Stimulated activated CD4-positive, alpha-beta T cell treated with anti-CD3 and anti-CD28 coated beads, Interleukin-4, amount 100 ng/mL, for 1 hour (primary cell): ENCODE results near the gene XRCC4.
"Not testable (repeated sequence)": the region's sequence is repeated elsewhere in the genome, so short reads cannot be mapped to it uniquely, and the experiment has no call there.

Source experiments
- DNase-seq: peaks from one replicate; pipeline ENCODE4 v3.0.0-alpha.2; 2020

Gene XRCC4

GRCh38 chr5:83283761-83284160, 206.4 kb downstream of the XRCC4 start:
- no peak for DNase-seq

- no peak for DNase-seq
Observed at GRCh38 chr5:83285661-83286398, 208.5 kb downstream of the XRCC4 start.

DNA sequence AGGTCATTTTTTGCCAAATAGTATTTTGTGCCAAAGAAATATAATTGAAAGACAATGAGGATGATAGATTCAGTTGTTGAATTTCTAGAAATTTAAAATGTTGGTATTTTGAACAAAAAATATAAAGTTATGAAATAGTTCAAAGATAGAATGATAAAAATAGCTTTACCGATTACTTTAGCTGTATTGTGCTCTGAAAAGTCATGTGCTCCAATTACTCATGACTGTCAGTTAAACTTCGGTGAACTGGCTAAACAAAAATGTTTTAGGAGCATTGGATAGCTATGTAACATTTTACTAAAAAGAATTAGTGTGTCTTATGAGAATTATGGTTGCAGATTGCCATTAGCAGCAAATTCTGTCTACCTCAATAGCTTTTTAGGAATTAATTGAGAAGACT, 216.9 kb downstream of the XRCC4 start:
- no peak for DNase-seq

GRCh38 chr5:83299353-83299752, 222.0 kb downstream of the XRCC4 start:
- no peak for DNase-seq

DNA sequence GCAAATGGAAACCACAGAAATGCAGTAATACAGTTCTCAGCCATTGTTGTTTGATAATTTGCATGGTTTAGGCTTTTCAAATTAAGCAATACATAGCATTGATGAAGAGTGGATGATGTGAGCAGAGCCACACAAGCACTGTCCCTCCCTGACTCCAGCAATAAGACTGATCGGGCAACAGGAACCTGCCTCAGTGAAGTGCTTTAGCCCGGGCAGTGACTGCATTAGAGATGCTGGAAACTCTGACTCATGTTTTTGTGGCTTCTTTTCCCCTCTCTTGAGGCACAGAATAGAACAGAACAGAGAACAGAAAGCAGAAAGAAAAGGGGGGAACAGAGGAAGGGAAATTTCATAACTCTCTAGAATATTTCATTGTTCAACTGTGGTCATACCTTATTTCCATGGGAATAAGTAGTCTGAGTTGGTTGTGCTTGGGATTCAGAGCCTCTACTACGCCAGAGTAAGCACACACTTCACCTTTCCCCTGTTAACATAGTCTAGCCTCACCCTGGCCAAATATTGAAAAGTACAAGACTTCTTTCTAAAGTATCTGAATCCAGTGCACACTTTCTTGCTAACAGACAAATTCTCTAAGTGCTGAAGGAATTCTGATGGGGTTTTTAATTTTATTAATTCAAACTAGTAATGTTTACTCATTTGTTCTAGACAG, 229.4 kb downstream of the XRCC4 start:
- DNase-seq: no peak

DNA sequence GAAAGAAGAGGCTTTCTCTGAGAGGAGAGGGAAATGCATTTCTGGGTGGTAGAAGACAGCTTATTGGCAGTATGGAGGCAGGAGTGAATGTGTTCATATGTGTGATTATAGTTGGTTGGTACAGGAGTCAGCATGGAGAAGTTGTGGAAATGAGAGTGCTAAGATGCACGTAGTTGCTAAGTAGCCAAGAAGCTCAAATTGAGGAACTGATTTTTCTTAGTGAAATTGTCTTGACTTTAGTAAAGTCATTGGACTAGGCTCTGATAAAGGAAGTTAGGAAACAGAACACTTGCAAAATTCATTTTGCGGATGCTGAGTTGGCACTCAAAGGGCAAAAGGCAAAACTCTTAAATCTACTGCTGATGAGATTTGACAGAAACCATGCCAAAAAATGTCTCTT, 235.3 kb downstream of the XRCC4 start:
- no peak for DNase-seq

DNA sequence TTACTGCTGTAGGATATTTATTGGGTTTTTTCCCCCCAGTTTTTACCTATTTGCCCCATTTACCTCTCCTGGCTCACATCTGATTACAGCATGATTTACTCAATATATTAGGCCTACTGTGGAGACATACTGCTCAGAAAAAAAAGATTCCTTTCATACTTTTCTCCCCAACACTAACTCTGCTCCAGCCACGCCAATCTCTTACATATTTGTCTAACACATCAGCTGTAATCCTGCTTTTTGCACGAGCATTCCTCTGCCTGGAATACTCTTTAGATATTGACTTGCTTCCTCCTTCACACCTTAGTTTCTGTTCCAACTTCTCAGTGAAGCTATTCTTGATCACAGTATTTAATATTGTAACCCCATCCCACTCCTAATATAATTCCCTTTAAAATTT, 236.1 kb downstream of the XRCC4 start:
- no peak for DNase-seq

GRCh38 chr5:83321483-83322055, 244.2 kb downstream of the XRCC4 start:
- no peak for DNase-seq

DNA sequence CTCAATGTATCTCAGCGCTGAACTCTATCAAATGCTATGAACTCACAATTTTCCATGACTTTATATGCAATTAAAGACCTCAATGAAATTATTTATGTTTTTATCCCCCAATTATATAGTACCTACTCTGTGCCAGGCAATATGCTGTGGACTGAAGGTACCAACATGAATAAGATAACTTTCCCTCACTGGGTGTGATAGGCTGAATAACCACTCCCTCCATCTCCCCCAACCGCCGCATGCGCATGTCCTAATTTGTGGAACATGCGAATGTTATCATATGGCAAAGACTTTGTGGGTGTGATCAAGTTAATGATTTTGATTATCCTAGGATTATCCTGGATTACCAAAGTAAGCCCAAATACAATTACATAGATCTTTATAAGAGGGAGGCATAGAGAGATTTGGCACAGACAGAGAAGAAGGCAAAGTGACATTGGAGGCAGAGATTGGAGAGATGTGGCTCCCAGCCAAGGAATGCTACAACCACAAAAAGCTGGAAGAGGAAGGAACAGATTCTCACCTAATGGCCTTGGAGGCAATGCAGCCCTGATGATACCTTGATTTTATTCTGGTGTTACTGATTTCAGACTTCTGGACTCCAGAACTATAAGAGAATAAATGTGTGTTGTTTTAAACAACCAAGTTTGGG, 245.1 kb downstream of the XRCC4 start:
- no peak for DNase-seq

- no peak for DNase-seq
Observed at GRCh38 chr5:83323557-83324180, 246.3 kb downstream of the XRCC4 start.

GRCh38 chr5:83331842-83332241, 254.5 kb downstream of the XRCC4 start:
- no peak for DNase-seq

- DNase-seq: no peak
Observed at GRCh38 chr5:83337453-83338035, 260.2 kb downstream of the XRCC4 start.

- no peak for DNase-seq
Observed at GRCh38 chr5:83340511-83340918, 263.2 kb downstream of the XRCC4 start.

DNA sequence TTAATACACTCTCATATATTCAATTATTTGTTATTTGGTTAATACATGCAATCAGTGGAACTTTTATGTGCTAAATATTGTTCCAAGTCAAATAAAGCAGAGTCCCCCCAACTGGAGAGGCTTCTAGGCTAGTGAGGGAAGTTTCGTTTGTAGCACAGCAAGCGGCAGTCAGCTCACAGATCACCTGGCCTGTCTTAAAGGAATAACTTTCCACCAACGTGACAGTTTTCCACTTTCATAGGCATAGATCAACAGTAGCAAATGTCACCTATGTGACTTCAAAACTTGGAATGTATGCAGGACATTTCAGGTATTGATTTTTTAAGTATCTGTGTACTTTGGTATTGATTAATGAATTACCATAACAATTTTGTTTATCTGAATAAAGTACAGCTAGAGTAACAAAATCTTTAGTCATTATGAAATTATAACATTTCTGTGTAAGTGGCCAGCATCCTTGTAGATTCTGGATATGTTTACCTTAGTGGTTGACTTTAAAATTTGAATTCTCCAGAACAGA, 264.5 kb downstream of the XRCC4 start:
- DNase-seq: no peak

GRCh38 chr5:83342465-83342864, 265.1 kb downstream of the XRCC4 start:
- DNase-seq: no peak

DNA sequence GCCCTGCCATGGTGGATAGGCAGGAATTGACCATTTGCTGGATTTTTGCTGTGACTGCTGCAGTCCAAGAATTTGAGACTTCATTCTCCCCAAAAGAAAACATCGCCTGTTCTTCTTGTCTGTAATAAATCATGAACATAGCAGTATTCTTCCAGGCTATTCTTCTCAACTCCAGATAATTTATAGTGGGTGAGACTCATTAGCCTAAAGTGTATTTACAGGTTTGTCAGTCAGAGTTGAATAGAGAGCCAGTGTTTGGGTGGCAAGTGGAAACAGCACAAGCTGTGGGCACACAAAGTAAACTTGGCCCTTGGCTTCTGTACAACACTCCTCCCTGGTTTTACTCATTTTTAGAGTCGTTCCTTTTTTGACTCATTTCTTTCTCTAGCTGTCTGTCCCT, 266.0 kb downstream of the XRCC4 start:
- no peak for DNase-seq

DNA sequence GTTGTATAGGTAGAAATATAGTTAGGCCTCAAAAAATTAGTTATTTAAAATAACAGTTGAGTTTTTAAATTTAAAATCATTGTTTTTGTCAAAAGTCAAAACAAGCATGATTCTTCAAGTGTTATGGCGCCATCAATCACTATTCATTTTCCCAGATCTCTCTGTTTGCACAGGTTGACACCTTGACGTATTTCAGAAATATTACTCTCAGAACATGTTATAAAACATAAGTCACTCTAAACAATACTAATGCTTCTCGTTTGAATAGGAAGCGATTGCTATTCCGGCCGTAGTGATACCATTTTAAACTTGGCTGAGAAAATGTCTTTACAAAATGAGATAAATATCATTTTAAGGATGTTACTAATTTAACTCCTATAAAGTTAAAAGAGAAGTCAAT, 268.1 kb downstream of the XRCC4 start:
- no peak for DNase-seq

DNA sequence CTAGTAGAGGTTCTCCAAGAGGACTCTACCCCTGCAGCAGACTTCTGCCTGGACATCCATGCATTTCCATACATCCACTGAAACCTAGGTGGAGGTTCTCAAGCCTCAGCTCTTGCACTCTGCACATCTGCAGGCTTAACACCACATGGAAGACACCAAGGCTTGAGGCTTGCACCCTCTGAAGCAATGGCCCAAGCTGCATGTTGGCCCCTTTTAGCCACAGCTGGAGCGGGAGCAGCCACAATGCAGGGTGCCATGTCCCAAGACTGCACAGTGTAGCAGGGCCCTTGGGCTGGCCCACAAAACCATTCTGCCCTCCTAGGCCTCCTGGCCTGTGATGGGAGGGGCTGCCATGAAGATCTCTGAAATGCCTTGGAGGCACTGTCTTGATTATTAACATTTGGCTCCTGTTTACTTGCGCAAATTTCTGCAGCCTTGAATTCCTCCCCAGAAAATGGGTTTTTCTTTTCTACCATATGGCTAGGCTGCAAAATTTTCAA, 271.0 kb downstream of the XRCC4 start:
- no peak for DNase-seq

DNA sequence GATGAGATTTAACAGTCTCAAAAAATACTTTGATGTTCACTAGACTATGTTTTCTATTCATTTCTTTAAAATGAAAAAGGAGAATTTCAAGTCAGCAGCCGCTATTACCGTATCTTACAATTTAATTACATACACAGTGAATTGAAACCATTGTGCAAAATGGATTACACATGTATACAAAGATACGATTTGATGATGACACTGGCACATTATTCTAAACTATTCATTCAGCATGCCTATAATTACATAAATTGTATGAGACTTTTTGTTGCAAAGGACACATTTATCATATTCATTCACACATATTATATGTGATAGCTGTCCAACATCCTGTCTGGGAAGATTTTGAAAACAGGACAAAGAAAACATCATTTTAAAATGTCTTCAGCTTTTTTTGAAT, 275.9 kb downstream of the XRCC4 start:
- DNase-seq: no peak

DNA sequence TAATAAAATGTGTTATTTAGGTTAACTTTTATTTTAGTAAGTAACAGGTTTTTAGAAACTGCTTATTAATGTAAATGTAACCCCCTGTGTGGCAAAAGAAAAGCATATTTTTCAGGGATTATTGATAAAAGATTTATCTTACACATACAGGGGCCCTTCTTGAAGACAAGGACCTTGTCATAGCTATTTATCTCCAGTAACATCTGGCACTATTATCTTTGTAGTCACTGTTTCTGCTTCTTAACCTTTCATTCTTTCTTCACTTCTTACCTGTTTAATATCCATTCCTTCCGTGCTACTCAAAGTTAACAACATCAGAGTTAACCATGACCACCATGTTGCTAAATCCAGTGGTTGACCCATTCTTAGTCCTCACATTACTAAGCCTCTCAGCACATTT, 276.4 kb downstream of the XRCC4 start:
- DNase-seq: no peak

GRCh38 chr5:83354958-83355357, 277.6 kb downstream of the XRCC4 start:
- no peak for DNase-seq

GRCh38 chr5:83355482-83356014, 278.2 kb downstream of the XRCC4 start:
- not testable (repeated sequence) for DNase-seq
